ENCODE results near the gene SQSTM1. TPM values are rescaled to one million over a fixed set of nuclear protein-coding genes. Genes with fewer than 3 reads are reported as not detected.

The SQSTM1 gene
- total RNA-seq, 1 donor from 2014 or later, result 125 TPM

- no peak for DNase-seq (ENCODE audit: low spot score)
These were observed 26.1 kb upstream of the SQSTM1 start for GRCh38 chr5:179794575-179794974.

DNA sequence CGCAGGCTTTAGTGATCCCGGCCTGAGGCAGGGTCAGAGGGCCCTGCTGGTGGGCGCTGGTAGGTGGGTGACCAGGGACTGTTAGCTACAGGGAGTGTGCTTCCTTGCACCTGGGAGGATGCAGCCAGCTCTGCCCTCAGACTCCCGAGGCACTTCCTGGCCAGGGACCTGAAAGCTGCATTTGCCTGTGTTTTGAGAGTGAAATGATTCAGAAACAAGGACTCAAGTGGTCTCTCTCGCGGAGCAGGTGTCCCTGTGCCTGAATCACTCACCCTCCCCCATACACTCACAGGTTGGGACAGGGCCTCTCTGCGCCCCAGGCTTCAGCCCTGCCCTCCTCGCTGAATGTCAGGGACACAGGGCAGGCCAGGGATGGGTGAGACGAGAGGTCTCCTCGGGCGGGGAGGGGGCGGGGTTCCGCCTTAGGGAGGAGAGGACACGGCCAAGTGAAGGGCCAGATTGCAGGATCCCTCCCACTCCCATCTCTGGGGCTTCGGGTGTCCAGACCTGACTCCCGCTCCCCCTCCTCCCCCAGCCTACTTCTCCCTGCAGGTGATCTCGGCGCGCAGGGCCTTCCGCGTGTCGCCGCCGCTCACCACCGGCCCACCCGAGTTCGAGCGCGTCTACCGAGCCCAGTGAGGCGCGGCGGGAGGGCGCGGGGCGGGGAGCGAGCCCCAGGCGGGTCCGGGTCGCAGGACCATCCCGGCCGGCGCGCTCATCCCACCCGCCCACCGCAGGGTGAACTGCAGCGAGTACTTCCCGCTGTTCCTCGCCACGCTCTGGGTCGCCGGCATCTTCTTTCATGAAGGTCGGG lies 25.4 kb upstream of the SQSTM1 start:
- no peak for DNase-seq (ENCODE audit: low spot score)

DNA sequence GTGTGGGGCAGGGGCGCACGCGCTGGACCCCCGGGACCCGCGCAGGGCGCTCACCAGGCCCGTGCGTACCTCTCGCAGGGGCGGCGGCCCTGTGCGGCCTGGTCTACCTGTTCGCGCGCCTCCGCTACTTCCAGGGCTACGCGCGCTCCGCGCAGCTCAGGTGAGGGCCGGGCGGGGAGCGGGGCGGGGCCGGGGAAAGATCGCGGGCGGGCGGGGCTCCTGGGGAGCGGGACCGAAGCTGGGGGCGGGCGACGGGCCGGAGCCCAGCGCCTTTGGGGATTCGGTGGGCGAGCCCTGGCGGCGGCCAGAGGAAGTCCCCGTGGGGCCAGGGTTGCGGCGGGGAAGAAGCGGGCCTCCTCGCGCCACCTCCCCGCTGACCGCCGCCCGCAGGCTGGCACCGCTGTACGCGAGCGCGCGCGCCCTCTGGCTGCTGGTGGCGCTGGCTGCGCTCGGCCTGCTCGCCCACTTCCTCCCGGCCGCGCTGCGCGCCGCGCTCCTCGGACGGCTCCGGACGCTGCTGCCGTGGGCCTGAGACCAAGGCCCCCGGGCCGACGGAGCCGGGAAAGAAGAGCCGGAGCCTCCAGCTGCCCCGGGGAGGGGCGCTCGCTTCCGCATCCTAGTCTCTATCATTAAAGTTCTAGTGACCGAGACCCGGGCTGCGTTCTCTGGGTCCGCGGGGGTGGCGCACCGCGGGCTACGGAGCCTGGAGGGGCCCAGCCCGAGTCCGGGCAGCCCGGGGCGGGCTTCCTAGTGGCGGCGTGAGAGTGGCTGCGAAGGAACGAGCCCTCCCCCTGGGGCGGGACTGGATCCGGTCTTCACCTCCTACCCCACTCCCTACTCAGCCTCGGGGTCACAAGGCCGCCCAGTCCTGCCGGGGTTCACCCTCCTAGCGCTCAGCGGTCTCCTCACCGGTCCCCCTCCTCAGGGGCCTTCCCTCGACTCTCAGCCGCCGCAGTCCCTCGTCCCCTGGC lies 24.6 kb upstream of the SQSTM1 start:
- peak; percentile 84 for DNase-seq (ENCODE audit: low spot score)

- no peak for DNase-seq (ENCODE audit: low spot score)
These were observed 23.7 kb upstream of the SQSTM1 start for GRCh38 chr5:179796877-179797608.

DNA sequence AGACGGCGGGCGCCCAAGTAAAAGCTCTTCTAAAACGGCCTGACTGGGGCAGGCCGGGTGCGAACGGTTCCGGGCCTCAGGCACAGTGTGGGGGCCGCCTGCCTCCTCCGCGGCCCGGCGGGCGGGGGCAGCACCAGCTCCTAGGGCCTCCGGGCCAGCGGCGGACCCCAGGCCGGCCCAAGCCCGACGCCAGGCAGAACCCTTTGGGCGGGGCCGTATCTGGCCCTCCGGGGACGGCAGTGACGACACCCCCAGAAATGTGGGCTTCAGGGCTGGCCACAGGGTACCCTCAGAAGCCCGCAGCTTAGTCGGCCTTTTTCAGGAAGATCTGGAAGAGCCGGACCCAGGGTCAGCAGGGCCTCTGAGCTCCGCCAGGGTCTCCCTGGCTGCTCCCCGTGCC lies 23.0 kb upstream of the SQSTM1 start:
- no peak for DNase-seq (ENCODE audit: low spot score)

DNA sequence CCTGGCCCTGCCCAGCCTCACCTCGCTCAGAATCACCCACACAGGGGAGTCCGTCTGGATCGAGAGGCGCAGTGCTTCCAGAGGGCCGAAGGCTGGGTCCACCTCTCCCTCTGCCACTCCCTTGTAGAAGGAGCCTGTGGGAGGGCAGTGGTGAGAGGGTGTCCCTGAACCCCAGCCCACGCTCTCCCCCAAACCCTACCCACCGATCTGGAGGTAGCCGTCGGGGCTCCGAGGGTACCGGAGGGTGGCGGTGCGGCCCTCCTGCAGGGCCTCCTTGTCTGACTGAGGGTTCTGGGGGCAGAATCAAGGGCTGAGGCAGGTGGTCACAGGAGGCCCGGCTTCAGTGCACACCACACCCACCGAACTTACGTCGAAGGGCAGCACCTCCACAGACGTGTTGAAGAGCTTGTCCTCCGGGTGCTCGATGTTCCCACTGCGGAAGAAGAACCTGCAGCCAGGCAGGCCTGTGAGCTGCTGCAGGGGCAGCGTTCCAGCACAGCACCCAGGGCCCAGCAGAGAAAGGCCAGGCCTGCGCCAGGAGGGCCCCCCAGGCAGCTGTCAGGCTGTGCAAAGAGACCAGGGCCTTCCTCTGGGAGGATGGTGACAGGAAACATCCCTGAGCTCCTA lies 22.4 kb upstream of the SQSTM1 start:
- no peak for DNase-seq (ENCODE audit: low spot score)

- DNase-seq (ENCODE audit: low spot score), result no peak
These were observed 21.7 kb upstream of the SQSTM1 start for GRCh38 chr5:179798771-179799643.

DNA sequence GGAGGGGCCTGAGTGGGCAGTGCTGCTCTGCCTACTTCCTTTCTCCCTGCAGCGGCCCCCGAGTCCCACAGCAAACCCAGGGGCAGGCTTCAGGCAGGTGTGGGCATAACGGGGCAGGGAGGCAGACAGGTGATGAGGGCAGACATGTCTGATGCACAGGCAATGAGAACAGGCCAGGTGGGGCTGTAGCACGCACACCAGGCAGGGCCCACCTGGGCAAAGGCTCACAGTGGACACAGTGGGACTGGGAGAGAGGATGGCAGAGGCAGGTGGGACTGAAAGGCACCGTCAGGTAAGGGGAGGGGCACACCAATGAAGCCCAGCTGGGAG lies 21.1 kb upstream of the SQSTM1 start:
- no peak for DNase-seq (ENCODE audit: low spot score)

GRCh38 chr5:179800071-179800695 lies 20.5 kb upstream of the SQSTM1 start:
- no peak for DNase-seq (ENCODE audit: low spot score)

- DNase-seq (ENCODE audit: low spot score), result no peak
These were observed 20.0 kb upstream of the SQSTM1 start for GRCh38 chr5:179800696-179801201.

DNA sequence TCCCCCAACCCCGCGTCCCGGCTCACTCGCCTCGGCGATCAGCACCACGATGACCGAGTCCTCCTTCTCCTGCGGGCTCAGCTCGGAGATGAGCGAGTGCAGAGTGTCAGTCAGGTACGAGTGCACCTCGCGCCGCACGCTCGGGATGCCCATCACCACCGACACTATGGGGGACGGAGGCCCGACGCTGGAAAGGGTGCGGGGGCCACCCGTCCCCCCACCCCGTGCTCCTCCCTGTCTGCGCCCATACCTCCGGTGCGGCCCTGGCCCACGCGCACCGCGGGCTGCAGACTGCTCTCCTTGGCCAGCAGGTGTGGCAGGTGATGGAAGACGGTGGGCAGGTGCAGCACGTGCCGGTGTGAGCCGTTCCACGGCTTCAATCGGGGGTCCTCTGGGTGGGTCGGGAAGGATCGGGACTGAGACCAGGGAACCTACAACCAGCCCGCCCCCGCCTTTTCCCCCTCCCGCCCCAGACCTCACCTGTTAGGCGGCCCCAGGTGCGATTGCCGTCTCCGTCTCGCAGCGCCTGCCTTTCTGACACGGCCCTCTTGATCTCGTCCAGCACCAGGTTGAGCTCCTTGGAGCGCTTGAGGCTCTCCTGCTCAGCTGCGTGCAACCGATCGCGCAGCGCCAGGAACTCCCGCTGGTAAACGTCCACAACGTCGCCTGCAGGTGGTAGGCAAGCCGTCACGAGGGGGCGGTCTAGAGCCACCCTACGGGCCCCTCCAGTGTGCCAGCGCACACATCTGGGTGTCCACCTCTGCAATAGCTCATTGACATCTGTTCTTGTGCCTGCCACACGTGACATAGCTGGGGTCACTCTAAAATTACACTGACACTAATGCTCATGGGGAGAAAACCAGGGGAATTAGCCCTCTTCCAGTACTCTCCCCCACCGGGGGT lies 19.1 kb upstream of the SQSTM1 start:
- DNase-seq (ENCODE audit: low spot score), result peak; percentile 61

GRCh38 chr5:179802207-179802883 lies 18.4 kb upstream of the SQSTM1 start:
- no peak for DNase-seq (ENCODE audit: low spot score)

DNA sequence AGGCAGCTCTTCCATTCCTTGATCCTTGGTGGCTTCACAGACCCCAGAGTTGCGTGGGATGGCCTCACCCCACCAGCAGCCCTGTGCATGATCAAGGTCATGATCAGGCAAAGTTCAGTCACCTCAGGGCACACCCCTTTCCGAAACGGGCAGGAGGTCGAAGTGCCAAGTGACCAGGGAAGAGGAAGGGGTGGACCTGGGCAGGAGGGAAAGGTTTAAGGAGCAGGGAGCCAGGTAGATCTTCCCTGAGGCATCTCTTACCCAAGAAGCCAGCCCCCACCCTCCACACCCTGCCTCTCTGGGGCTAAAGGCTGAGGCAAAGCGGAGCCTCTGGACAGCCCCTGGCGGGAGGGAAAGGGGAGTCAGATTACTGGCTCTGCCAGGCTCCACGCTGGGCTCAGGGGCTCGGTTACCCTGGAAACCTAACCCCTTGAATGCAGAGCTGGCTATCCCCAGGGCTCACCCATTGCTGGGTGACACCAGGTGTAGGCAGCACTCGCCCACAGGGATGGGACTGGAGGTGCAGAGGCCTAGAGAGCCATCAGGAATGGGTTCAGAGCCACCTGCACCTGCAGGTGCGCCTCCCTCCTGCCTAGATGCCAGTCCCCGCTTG lies 17.6 kb upstream of the SQSTM1 start:
- DNase-seq (ENCODE audit: low spot score), result no peak

DNA sequence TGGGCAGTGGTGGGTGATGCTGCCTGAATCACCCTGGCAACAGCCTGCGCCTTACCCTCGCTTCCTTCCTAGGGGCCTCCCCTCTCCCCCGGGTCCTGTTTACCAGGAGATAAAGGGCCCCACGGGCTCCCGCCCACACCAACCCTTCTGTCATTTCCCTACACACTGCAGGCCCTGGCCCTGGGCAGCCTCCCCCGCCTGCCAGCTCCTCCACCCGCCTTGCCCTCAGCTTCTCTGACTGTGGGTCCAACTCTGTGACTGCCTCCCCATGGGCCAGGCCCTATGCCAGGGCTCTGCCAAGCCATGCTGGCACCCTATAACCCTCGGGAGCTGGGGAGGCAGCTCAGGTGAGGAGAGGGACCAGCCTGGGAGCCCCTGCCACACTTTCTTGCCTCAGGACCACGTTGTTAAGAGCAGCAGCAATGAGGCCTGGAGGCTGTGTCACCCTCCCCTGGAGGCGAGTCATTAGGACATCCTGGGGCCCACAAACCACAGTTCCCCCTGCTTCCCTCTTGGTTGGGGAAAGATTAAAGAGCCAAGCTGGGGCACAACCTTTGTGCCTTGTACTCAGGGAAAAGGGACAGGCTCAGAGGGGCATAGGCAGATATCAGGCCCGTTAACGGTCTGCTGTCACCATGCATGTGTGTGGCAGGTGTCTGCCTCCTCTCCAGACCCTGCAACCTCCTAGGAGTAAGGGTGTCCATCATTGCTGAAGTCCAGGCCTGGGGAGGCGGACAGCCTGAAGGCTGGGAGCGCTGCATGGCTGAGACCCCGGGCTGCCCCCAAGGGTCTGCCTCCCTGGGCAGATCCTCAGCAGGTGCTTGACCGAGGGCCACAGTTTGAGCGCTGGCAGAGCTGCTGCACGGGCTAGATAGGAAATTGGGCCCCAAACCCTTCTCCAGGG lies 16.8 kb upstream of the SQSTM1 start:
- no peak for DNase-seq (ENCODE audit: low spot score)

DNA sequence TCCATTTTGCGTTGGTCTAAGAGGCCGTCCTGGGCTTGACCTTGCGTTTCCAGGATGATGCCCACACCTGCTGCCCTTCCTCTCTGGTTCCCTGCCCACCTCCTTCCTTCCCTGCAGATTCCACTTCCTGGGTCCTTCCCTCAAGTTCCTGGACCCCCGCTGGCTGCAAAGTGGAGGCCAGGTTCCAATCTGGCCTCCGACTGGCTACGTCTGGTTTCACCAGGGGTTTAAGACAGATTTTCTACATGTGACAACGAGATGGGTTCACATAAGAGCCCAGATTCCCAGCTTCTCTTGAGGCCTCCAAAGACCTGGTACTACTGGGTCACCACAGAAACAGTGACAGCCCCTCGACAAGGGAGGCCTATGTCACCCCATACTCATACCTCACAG lies 16.2 kb upstream of the SQSTM1 start:
- no peak for DNase-seq (ENCODE audit: low spot score)

GRCh38 chr5:179805070-179805528 lies 15.6 kb upstream of the SQSTM1 start:
- no peak for DNase-seq (ENCODE audit: low spot score)

Measured in umbilical cord (tissue), 2 donors.